ENCODE data around the gene CHRDL2.
A peak's percentile ranks its signal among the peaks of the same experiment; 100 is the strongest.

The CHRDL2 gene

GRCh38 chr11:74684661-74685060, 46.6 kb downstream of the CHRDL2 start:
- DNase-seq: no peak

GRCh38 chr11:74683941-74684481, 47.2 kb downstream of the CHRDL2 start:
- no peak for DNase-seq

DNA sequence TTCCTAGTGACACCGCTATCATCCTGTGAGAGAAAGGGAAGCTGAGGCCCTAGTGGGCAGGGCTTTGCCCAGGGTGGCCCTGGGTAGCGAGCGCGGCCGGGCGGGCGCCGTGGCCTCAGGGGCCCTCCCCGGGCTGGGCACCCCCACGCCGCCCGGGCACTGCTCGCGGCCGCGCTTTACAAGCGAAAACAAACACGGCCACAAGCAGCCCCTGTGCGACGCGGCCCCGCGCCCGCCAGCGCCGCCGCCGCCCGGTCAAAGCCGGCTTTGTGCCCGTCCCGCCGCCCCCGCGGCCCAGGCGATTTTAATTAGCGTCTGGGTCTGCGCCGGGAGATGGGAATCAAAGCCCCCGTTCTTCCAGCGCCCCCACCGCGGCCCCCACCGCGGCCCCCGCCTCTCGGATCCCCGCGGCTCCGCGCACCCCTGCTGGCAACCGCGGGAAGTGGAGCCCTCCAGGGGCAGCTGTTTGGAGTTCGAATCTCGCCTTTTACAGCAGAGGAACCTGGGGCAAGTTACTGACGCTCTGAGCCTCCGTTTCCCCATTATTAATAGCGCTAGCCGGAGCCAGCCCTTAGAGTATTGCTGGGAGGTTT, 47.9 kb downstream of the CHRDL2 start:
- DNase-seq: peak in 1 of 2 donors; percentile 13

- DNase-seq: no peak
Observed at GRCh38 chr11:74682731-74683278, 48.4 kb downstream of the CHRDL2 start.

- no peak for DNase-seq
Observed at GRCh38 chr11:74681686-74682651, 49.3 kb downstream of the CHRDL2 start.

DNA sequence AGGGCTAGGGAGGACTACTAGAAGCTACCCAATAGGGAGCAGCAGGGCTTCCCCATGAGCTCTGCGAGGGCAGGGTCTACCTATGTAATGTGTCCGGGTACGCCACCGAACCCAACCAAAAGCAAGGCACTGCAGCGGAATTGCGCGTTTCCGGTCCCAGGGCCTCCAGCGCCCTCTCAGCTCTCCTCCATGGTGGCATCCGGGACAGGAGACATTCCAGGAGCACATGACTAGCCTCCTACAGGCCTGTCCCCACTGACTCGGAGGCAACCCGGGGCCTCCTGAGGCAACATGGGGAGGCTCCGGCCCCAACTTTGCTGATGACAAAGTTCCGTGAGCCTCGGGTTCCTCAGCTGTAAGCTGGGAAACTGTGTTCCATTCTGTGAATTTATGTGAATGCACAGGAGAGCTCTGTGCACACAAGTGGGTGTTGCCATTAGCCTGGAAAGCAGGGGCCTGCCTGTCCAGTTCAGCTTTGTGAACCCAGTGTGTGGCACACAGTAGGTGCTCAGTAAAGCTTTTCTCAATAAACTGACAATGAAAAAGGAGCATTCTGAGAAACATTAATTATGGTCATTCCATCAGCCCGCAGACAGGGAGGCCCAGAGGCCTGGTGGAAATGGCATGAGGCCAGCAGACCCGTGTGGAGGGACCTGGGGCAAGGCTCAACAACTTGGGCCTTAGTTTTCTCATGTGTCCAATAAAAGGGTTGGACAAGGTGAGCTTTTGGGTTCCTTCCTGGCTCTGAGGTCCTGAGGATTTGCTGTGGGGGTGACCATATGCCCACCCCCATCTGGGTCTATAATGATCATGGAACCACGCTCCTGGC, 50.3 kb downstream of the CHRDL2 start:
- peak in 1 of 2 donors; percentile 9 for DNase-seq

DNA sequence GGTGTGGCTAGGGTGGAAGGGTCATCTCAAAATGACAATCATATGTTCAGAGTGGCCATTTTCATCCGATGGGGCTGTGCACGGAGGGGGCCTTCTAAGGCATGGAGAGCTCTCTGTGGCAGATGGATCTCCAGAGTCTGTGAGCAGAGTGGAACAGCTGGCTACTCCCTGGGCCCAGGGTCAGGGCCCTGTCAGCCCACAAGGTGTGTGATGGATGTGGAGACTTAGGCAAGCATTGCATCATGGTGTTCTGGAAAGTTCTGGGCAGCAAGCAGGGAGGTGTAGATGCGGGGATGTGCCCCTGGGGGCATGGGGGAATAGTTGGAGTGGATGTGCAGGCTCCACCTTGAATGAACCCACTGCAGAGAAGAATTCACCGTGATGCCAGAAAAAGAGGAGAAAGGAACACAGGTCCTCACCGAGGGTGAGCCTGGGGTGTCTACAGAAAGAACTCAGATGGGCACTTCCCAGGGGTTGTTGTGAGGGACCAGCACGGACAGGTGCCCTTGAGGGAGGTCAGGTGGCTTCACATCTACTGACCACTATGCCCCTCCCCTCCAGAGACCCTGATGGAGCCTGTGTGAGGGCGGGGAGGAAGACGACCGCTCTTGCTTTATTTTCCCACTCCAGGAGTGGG, 51.1 kb downstream of the CHRDL2 start:
- peak in 1 of 2 donors; percentile 6 for DNase-seq

GRCh38 chr11:74679513-74679865, 51.7 kb downstream of the CHRDL2 start:
- DNase-seq: peak in 1 of 2 donors; percentile 4

GRCh38 chr11:74678591-74679512, 52.4 kb downstream of the CHRDL2 start:
- DNase-seq: no peak

DNA sequence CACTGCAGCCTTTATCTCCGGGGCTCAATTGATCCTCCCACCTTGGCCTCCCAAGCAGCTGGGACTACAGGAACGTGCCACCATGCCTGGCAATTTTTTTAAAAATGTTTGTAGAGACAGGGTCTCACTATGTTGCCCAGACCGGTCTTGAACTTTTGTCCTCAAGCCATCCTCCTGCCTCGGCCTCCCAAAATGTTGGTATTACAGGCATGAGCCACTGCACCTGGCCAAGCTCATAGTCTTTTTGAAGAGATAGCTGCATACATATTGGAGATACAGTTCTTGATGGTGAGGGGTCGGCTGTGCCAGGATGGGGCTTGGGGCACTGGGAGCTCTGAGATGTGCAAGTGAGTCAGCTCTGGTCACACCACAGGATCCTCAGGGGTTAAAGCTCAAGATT, 53.2 kb downstream of the CHRDL2 start:
- no peak for DNase-seq

GRCh38 chr11:74677131-74677530, 54.1 kb downstream of the CHRDL2 start:
- DNase-seq: no peak

DNA sequence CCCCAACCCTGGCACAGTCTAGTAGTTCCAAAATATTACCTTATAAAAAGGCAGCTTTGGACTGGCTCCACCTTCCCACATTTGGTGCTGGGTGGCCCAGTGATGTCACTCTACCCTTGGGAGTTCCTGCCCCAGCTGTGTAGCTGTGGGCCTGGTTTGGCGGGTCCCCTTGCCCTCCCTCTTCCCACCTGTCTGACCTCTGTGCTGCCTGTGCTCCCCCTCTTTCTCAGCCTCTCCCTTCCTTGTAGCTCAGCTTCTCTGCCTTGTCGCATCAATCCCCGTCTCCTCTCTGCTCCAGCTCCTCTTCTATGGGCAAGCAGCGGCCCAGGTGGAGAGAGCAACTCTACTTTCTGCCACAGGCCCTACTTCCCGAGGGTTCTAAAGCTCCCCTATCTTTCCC, 54.6 kb downstream of the CHRDL2 start:
- no peak for DNase-seq

DNA sequence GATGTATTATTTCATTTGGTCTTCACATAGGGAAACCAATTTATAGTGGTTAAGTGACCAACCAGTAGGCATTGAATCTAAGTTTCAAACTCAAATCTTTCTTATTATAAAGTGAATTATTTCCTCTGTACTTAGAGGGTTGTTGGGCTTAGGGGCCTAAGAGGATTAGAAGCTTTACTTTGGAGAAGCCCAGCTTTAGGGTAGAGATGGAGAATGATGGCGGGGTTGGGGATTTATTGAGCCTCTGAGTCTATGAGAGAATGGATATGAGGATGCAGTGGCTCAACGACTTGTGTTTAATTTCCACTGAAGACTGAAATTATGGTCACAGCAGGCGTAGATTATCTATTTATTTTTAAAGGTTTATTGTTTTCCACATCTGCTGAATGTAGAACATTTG, 55.5 kb downstream of the CHRDL2 start:
- no peak for DNase-seq

DNA sequence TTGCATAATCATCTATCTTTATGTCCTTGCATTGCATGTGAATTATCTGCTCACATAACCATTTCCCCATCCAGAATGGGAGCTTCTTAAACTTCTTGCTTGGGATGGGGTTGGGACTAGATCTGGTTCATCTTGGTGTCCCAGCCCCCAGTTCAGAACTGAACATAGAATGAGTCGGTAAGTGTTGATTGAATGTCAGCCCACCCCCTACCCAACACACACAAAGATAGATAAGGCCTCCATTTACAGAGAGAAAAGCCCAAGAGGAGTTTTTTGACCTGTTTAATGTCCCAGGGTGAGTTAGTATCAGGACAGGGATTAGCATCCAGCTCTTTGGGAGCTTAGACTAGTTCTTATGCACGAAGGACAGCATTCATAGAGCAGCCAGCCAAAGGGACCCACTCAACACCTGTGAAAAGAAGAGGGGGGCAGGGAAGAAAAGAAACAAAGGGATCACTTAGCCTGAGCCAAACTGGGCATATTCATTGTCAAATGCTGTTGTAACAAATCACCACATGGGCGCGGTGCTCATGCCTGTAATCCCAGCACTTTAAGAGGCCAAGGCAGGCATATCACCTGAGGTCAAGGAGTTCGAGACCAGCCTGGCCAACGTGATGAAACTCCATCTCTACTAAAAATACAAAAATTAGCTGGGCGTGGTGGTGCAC, 57.4 kb downstream of the CHRDL2 start:
- no peak for DNase-seq

DNA sequence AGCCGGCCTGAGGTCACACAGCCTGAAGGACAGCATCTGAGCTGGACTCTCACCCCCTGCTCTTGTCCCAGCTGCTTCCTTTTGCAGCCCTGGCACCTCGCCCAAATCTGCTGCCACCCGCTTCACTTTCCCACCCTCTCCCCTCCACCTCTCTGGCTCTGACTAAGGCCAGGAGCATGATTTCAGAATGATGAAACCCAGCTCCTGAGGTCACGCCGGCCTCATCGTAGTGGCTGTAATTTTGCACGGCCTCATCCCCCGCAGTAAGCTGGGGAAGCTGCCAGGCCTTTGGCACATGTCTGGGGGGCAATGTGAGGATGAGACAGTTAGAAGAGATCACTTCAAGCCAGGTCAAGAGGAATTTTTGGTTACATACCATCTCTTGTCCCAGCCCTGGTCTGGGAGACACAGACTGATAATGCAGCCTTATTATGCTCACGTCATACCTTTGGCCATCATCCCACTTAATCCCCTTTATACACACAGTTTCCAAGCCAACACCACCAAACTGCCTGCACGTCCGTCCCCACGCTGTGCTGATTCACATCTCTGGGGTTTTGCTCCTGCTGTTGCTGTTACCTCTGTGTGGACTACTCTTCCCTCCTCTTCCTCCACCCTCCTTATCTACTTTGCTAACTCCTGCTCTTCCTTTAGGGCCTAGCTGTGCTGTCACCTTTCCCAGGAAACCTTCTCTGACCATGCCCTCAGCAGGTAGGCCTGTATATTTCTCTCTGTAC, 58.1 kb downstream of the CHRDL2 start:
- DNase-seq: no peak

DNA sequence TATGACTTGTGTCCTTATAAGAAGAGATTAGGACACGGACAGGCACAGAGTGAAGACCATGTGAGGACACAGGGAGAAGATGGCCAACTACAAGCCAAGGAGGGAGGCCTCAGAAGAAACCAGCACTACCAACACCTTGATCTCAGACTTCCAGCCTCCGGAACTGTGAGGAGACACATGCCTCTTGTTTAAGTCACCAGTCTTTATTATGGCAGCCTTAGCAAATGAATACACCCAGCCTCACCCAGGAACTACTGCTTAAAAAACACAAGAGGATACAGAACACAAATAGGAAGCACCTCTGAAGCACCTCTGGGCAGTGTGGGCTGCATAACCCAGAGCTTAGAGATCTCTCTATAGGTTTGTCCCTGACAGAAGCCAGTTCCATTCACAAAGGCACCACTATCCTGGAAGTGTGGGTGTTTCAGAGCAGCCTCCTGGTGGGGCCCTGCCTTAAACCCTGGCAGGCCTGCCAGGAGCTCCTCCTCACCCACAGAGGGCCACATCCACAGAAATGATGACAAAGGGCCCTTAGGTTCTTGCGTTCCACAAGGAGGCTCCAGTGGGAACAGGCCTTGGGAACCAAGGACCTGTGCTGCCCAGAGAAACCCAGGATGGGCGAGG, 58.8 kb downstream of the CHRDL2 start:
- DNase-seq: no peak

GRCh38 chr11:74671520-74672196, 59.6 kb downstream of the CHRDL2 start:
- DNase-seq: no peak

DNA sequence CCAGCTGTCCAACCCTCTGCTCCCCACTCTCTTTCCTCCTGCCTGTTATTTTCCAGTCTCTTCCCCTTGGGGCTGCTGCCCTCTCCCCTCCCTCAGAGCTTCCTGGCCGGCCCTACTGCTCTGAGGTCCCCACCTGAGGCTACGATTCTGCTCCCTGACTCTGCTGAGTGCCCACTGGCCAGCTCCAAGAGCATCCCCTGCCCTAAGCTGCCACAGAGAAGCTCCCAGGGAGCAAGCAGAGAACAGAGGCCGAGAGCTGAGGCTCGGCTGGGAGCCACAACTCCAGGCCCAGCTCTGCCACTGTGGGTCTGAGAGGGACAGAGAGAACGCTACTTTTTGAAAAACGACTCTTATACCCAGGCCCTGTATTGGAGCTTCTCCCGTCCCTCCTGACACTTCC, 61.1 kb downstream of the CHRDL2 start:
- DNase-seq: no peak

Measured in stimulated activated CD4-positive, alpha-beta T cell treated with anti-CD3 and anti-CD28 coated beads, Interleukin-2, amount 100 ng/mL, for 24 hours (primary cell).